KOPT-K1 (cell line): ENCODE data around the gene LAMC3.
"Not testable (repeated sequence)": the region's sequence is repeated elsewhere in the genome, so short reads cannot be mapped to it uniquely, and the experiment has no call there.

Experiments used
- H3K27ac ChIP-seq: fragments of 200-600 bp; sonication (generic); 2 replicates; pipeline ENCODE4 v1.5.1; 2016; ENCODE audit warnings: antibody characterized with exemption, mild to moderate bottlenecking, low read depth, low read length; ENCODE audit not compliant: poor library complexity, severe bottlenecking
- H3K36me3 ChIP-seq: fragments of 200-600 bp; sonication (generic); 2 replicates; pipeline ENCODE4 v1.5.1; 2017; ENCODE audit warnings: antibody characterized with exemption, mild to moderate bottlenecking, low read length, moderate library complexity; ENCODE audit not compliant: insufficient read depth
- H3K9me3 ChIP-seq: fragments of 200-600 bp; sonication (generic); 2 replicates; pipeline ENCODE4 v1.5.1; 2017; ENCODE audit warnings: antibody characterized with exemption, low read length, mild to moderate bottlenecking; ENCODE audit not compliant: insufficient read depth, poor library complexity, severe bottlenecking

LAMC3 gene

GRCh38 chr9:131100445-131100844, 91.5 kb downstream of the LAMC3 start:
- Histone ChIP-seq H3K36me3 (no peaks in the 10 kb centered on the region), H3K27ac (no peak overlapping the region), H3K9me3 (no peaks in the 10 kb centered on the region)

GRCh38 chr9:131101207-131101964, 92.4 kb downstream of the LAMC3 start:
- Histone ChIP-seq H3K27ac (no peak overlapping the region), H3K36me3 (no peaks in the 10 kb centered on the region), H3K9me3 (no peaks in the 10 kb centered on the region)

- no peaks in the 10 kb centered on the region for H3K9me3 ChIP-seq
- H3K27ac ChIP-seq: no peak overlapping the region
- no peaks in the 10 kb centered on the region for H3K36me3 ChIP-seq
Measured at GRCh38 chr9:131103024-131103423, 94.0 kb downstream of the LAMC3 start.

- Histone ChIP-seq H3K9me3 (no peaks in the 10 kb centered on the region), H3K36me3 (no peaks in the 10 kb centered on the region), H3K27ac (no peak overlapping the region)
Measured at GRCh38 chr9:131103535-131103934, 94.6 kb downstream of the LAMC3 start.

GRCh38 chr9:131104016-131104740, 95.2 kb downstream of the LAMC3 start:
- Histone ChIP-seq H3K27ac (no peak overlapping the region), H3K36me3 (no peaks in the 10 kb centered on the region), H3K9me3 (no peaks in the 10 kb centered on the region)

GRCh38 chr9:131105952-131106351, 97.0 kb downstream of the LAMC3 start:
- H3K27ac ChIP-seq: no peak overlapping the region
- no peaks in the 10 kb centered on the region for H3K9me3 ChIP-seq
- no peaks in the 10 kb centered on the region for H3K36me3 ChIP-seq

GRCh38 chr9:131107760-131108159, 98.8 kb downstream of the LAMC3 start:
- H3K9me3 ChIP-seq: no peaks in the 10 kb centered on the region
- H3K27ac ChIP-seq: no peak overlapping the region
- H3K36me3 ChIP-seq: no peaks in the 10 kb centered on the region

GRCh38 chr9:131111186-131111853, 102.3 kb downstream of the LAMC3 start:
- no peaks in the 10 kb centered on the region for H3K9me3 ChIP-seq
- no peaks in the 10 kb centered on the region for H3K36me3 ChIP-seq
- no peak overlapping the region for H3K27ac ChIP-seq

- no peak overlapping the region for H3K27ac ChIP-seq
- no peaks in the 10 kb centered on the region for H3K9me3 ChIP-seq
- H3K36me3 ChIP-seq: no peaks in the 10 kb centered on the region
Measured at GRCh38 chr9:131111854-131112311, 102.9 kb downstream of the LAMC3 start.

- H3K27ac ChIP-seq: no peak overlapping the region
- H3K9me3 ChIP-seq: no peaks in the 10 kb centered on the region
- no peaks in the 10 kb centered on the region for H3K36me3 ChIP-seq
Measured at GRCh38 chr9:131112374-131113154, 103.6 kb downstream of the LAMC3 start.

GRCh38 chr9:131113655-131114054, 104.7 kb downstream of the LAMC3 start:
- no peaks in the 10 kb centered on the region for H3K36me3 ChIP-seq
- no peak overlapping the region for H3K27ac ChIP-seq
- no peaks in the 10 kb centered on the region for H3K9me3 ChIP-seq

- no peaks in the 10 kb centered on the region for H3K36me3 ChIP-seq
- no peak overlapping the region for H3K27ac ChIP-seq
- H3K9me3 ChIP-seq: no peaks in the 10 kb centered on the region
Measured at GRCh38 chr9:131114084-131114535, 105.1 kb downstream of the LAMC3 start.

- H3K27ac ChIP-seq, H3K36me3 ChIP-seq, H3K9me3 ChIP-seq: not testable (repeated sequence)
Measured at GRCh38 chr9:131115360-131115742, 106.4 kb downstream of the LAMC3 start.

GRCh38 chr9:131116281-131117120, 107.5 kb downstream of the LAMC3 start:
- Histone ChIP-seq H3K9me3 (no peaks in the 10 kb centered on the region), H3K27ac (no peak overlapping the region), H3K36me3 (no peaks in the 10 kb centered on the region)
